Measurements from ENCODE around the gene CREBL2. TPM values are rescaled to one million over a fixed set of nuclear protein-coding genes. Genes with fewer than 3 reads are reported as not detected.

Gene CREBL2
- total and polyA plus RNA-seq, 10 of the 15 experiments (the other 5 are each of a cell fraction or from before 2014, with no cell fraction given): 4.6 to 19.1 (median 13.5) TPM

DNA sequence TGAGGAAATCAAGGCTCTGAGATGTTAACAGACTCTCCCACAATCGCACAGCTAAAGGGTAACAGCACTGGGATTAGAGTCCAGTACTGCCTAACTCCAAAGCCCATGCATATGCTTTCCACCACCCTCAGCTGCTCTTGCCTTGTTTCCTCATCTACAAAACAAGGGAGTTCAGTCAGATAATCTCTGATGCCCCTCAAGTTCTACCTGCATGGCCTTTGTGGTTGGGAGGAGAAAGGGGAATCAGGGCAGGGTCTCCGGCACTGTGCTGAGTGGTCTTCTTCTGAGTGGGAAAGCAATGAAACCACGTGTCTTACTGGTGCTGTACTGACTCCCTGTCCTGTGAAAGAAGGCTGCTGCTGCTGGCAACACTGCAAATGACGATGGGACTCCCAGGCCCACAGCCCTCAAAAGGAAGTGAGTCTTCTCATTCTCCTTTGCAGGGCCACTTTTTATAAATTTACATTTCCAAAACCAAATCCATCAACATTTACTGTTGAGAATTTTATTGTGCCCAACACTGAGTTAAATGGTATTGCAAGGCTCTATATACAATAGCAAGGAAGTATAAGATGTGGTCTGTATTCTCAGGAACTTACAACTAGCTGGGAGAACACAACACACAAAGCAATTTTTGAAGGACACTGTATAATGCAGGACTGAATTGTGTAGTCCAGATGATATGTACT is 29.3 kb upstream of the CREBL2 start (continued):
- TF ChIP-seq, protein P1, sequence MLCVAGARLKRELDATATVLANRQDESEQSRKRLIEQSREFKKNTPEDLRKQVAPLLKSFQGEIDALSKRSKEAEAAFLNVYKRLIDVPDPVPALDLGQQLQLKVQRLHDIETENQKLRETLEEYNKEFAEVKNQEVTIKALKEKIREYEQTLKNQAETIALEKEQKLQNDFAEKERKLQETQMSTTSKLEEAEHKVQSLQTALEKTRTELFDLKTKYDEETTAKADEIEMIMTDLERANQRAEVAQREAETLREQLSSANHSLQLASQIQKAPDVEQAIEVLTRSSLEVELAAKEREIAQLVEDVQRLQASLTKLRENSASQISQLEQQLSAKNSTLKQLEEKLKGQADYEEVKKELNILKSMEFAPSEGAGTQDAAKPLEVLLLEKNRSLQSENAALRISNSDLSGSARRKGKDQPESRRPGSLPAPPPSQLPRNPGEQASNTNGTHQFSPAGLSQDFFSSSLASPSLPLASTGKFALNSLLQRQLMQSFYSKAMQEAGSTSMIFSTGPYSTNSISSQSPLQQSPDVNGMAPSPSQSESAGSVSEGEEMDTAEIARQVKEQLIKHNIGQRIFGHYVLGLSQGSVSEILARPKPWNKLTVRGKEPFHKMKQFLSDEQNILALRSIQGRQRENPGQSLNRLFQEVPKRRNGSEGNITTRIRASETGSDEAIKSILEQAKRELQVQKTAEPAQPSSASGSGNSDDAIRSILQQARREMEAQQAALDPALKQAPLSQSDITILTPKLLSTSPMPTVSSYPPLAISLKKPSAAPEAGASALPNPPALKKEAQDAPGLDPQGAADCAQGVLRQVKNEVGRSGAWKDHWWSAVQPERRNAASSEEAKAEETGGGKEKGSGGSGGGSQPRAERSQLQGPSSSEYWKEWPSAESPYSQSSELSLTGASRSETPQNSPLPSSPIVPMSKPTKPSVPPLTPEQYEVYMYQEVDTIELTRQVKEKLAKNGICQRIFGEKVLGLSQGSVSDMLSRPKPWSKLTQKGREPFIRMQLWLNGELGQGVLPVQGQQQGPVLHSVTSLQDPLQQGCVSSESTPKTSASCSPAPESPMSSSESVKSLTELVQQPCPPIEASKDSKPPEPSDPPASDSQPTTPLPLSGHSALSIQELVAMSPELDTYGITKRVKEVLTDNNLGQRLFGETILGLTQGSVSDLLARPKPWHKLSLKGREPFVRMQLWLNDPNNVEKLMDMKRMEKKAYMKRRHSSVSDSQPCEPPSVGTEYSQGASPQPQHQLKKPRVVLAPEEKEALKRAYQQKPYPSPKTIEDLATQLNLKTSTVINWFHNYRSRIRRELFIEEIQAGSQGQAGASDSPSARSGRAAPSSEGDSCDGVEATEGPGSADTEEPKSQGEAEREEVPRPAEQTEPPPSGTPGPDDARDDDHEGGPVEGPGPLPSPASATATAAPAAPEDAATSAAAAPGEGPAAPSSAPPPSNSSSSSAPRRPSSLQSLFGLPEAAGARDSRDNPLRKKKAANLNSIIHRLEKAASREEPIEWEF (IDR thresholded peaks at IDR 0.05; ENCODE audit: insufficient replicate concordance, low read depth, low read length): no peak
- TF ChIP-seq, protein P2, sequence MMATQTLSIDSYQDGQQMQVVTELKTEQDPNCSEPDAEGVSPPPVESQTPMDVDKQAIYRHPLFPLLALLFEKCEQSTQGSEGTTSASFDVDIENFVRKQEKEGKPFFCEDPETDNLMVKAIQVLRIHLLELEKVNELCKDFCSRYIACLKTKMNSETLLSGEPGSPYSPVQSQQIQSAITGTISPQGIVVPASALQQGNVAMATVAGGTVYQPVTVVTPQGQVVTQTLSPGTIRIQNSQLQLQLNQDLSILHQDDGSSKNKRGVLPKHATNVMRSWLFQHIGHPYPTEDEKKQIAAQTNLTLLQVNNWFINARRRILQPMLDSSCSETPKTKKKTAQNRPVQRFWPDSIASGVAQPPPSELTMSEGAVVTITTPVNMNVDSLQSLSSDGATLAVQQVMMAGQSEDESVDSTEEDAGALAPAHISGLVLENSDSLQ (IDR thresholded peaks at IDR 0.05): no peak
- TF ChIP-seq, protein P3, sequence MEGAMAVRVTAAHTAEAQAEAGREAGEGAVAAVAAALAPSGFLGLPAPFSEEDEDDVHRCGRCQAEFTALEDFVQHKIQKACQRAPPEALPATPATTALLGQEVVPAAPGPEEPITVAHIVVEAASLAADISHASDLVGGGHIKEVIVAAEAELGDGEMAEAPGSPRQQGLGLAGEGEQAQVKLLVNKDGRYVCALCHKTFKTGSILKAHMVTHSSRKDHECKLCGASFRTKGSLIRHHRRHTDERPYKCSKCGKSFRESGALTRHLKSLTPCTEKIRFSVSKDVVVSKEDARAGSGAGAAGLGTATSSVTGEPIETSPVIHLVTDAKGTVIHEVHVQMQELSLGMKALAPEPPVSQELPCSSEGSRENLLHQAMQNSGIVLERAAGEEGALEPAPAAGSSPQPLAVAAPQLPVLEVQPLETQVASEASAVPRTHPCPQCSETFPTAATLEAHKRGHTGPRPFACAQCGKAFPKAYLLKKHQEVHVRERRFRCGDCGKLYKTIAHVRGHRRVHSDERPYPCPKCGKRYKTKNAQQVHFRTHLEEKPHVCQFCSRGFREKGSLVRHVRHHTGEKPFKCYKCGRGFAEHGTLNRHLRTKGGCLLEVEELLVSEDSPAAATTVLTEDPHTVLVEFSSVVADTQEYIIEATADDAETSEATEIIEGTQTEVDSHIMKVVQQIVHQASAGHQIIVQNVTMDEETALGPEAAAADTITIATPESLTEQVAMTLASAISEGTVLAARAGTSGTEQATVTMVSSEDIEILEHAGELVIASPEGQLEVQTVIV (IDR thresholded peaks at IDR 0.05; ENCODE audit: borderline replicate concordance, partially characterized antibody): no peak
- TF ChIP-seq LARP7 (IDR thresholded peaks at IDR 0.05) (0 out of 2 replicates have a peak, but pooled peaks have one; percentile 15), ETV6 (conservative IDR thresholded peaks at IDR 0.05 in 1 of 2, IDR thresholded peaks at IDR 0.05 in 1 of 2; ENCODE audit: borderline replicate concordance in 1 of 2, low read depth in 1 of 2) (no peak), STAT1 (conservative IDR thresholded peaks at IDR 0.05) (peak; percentile 32; the same call in 1 of the 2 replicates), RELA (IDR thresholded peaks at IDR 0.05; ENCODE audit: borderline replicate concordance, partially characterized antibody) (no peak)
- TF ChIP-seq, protein P4, sequence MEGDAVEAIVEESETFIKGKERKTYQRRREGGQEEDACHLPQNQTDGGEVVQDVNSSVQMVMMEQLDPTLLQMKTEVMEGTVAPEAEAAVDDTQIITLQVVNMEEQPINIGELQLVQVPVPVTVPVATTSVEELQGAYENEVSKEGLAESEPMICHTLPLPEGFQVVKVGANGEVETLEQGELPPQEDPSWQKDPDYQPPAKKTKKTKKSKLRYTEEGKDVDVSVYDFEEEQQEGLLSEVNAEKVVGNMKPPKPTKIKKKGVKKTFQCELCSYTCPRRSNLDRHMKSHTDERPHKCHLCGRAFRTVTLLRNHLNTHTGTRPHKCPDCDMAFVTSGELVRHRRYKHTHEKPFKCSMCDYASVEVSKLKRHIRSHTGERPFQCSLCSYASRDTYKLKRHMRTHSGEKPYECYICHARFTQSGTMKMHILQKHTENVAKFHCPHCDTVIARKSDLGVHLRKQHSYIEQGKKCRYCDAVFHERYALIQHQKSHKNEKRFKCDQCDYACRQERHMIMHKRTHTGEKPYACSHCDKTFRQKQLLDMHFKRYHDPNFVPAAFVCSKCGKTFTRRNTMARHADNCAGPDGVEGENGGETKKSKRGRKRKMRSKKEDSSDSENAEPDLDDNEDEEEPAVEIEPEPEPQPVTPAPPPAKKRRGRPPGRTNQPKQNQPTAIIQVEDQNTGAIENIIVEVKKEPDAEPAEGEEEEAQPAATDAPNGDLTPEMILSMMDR (IDR thresholded peaks at IDR 0.05 in 2 of 3, conservative IDR thresholded peaks at IDR 0.05 in 1 of 3; ENCODE audit: control insufficient read depth in 2 of 3, extremely low read depth in 1 of 3, insufficient read depth in 1 of 3, low read depth in 3 of 3, low read length in 3 of 3): no peak
- TF ChIP-seq, protein P5, sequence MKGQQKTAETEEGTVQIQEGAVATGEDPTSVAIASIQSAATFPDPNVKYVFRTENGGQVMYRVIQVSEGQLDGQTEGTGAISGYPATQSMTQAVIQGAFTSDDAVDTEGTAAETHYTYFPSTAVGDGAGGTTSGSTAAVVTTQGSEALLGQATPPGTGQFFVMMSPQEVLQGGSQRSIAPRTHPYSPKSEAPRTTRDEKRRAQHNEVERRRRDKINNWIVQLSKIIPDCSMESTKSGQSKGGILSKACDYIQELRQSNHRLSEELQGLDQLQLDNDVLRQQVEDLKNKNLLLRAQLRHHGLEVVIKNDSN (IDR thresholded peaks at IDR 0.05; ENCODE audit: borderline replicate concordance, extremely low read length, insufficient read depth, low read depth, low read length): peak; percentile 38
- TF ChIP-seq, protein P6, sequence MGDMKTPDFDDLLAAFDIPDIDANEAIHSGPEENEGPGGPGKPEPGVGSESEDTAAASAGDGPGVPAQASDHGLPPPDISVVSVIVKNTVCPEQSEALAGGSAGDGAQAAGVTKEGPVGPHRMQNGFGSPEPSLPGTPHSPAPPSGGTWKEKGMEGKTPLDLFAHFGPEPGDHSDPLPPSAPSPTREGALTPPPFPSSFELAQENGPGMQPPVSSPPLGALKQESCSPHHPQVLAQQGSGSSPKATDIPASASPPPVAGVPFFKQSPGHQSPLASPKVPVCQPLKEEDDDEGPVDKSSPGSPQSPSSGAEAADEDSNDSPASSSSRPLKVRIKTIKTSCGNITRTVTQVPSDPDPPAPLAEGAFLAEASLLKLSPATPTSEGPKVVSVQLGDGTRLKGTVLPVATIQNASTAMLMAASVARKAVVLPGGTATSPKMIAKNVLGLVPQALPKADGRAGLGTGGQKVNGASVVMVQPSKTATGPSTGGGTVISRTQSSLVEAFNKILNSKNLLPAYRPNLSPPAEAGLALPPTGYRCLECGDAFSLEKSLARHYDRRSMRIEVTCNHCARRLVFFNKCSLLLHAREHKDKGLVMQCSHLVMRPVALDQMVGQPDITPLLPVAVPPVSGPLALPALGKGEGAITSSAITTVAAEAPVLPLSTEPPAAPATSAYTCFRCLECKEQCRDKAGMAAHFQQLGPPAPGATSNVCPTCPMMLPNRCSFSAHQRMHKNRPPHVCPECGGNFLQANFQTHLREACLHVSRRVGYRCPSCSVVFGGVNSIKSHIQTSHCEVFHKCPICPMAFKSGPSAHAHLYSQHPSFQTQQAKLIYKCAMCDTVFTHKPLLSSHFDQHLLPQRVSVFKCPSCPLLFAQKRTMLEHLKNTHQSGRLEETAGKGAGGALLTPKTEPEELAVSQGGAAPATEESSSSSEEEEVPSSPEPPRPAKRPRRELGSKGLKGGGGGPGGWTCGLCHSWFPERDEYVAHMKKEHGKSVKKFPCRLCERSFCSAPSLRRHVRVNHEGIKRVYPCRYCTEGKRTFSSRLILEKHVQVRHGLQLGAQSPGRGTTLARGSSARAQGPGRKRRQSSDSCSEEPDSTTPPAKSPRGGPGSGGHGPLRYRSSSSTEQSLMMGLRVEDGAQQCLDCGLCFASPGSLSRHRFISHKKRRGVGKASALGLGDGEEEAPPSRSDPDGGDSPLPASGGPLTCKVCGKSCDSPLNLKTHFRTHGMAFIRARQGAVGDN (IDR thresholded peaks at IDR 0.05): peak; percentile 93

All from GM12878 (cell line).